Measurements from ENCODE around the gene ZFAND4. TPM values are rescaled to one million over a fixed set of nuclear protein-coding genes. Genes with fewer than 3 reads are reported as not detected.

Gene ZFAND4
- total and polyA plus RNA-seq, 9 of the 15 experiments (the other 6 are each of a cell fraction or from before 2014, with no cell fraction given): 0.42 to 3.0 (median 1.5) TPM

DNA sequence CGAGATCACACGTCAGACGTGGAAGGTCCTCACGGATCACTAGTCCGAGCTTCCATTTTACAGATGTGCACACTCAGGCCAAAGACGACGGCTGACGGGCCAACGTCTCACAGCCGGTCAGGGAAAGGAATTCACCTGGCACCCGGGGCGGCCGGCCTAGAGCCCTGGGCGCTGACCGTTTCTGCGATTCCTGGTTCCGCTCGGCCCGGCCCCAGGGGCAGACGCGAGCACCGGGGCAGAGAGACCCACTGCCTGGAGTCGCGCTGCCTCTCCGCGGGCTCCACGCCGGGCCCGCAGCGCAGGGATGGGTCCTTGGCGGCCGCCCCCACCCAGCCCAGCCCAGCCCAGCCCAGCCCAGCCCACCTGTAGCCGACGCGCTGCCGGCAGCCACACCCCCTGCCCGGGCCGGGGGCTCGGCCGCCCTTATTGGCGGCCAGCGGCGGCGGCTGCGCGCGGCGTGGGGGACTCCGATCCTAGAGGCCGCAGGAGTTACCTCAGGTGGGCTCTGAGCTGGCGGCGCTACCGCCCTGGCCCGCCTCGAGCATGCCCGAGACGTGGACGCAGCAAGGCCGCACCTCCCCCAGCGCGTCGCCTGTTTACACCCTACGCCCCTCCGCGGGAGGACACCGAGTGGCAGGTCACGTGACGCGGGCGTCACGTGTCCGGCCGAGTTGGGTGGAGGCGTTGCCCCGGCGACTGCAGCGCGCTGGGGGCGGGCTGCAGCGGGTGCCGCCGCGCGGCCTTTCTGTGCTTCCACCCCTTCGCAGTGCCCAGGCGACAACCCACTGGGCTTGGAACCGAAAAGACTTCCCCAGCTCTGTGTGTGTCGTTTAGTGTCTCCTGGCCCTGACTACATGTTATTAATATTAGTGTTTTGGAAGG, 78.1 kb downstream of the ZFAND4 start (continued):
- peak; percentile 66 for TF ChIP-seq POLR2AphosphoS5 (IDR thresholded peaks at IDR 0.05; ENCODE audit: control insufficient read depth, insufficient read depth, low read depth, low read length)
- TF ChIP-seq, protein P1, sequence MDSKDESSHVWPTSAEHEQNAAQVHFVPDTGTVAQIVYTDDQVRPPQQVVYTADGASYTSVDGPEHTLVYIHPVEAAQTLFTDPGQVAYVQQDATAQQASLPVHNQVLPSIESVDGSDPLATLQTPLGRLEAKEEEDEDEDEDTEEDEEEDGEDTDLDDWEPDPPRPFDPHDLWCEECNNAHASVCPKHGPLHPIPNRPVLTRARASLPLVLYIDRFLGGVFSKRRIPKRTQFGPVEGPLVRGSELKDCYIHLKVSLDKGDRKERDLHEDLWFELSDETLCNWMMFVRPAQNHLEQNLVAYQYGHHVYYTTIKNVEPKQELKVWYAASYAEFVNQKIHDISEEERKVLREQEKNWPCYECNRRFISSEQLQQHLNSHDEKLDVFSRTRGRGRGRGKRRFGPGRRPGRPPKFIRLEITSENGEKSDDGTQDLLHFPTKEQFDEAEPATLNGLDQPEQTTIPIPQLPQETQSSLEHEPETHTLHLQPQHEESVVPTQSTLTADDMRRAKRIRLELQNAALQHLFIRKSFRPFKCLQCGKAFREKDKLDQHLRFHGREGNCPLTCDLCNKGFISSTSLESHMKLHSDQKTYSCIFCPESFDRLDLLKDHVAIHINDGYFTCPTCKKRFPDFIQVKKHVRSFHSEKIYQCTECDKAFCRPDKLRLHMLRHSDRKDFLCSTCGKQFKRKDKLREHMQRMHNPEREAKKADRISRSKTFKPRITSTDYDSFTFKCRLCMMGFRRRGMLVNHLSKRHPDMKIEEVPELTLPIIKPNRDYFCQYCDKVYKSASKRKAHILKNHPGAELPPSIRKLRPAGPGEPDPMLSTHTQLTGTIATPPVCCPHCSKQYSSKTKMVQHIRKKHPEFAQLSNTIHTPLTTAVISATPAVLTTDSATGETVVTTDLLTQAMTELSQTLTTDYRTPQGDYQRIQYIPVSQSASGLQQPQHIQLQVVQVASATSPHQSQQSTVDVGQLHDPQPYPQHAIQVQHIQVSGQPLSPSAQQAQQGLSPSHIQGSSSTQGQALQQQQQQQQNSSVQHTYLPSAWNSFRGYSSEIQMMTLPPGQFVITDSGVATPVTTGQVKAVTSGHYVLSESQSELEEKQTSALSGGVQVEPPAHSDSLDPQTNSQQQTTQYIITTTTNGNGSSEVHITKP (IDR thresholded peaks at IDR 0.05; ENCODE audit: partially characterized antibody): peak; percentile 31
- TF ChIP-seq HIVEP1 (CRISPR knock-in tag; IDR thresholded peaks at IDR 0.05): peak; percentile 83
- peak; percentile 56 for TF ChIP-seq BRD9 (IDR thresholded peaks at IDR 0.05; ENCODE audit: low read depth, partially characterized antibody)
- no peak for TF ChIP-seq ARID2 (IDR thresholded peaks at IDR 0.05)
- peak in 1 of 2 experiments; percentile 97; a peak in 2 of 4 replicates for TF ChIP-seq KDM4B (IDR thresholded peaks at IDR 0.05; ENCODE audit: borderline replicate concordance in 2 of 2, low read depth in 1 of 2)
- peak; percentile 48; the same call in 1 of the 2 replicates for TF ChIP-seq SAFB (IDR thresholded peaks at IDR 0.05; ENCODE audit: borderline replicate concordance, low read depth, low read length)
